ENCODE data around the gene GALP. TPM values are rescaled to one million over a fixed set of nuclear protein-coding genes. Genes with fewer than 3 reads are reported as not detected.
"Not testable (repeated sequence)": the region's sequence is repeated elsewhere in the genome, so short reads cannot be mapped to it uniquely, and the experiment has no call there.

Gene GALP
- total RNA-seq (not detected in 2 replicates), polyA plus RNA-seq (not detected in 2 replicates)

- H3K4me2 ChIP-seq; H3K36me3 ChIP-seq (replicated peaks; ENCODE audit: insufficient read depth, low read depth); H3K79me2 ChIP-seq; H3K9me2 ChIP-seq (replicated peaks; ENCODE audit: insufficient read depth); H3K27me3 ChIP-seq; H3K27ac ChIP-seq; H2AFZ ChIP-seq; H4K20me1 ChIP-seq (ENCODE audit: insufficient read depth, poor library complexity, severe bottlenecking); H3K4me1 ChIP-seq (ENCODE audit: insufficient read depth); H3K9me3 ChIP-seq (ENCODE audit: low read depth); H3K4me3 ChIP-seq; DNase-seq (ENCODE audit: low spot score): not testable (repeated sequence)
- WGBS (ENCODE audit: low lambda C conversion rate, missing lambda C conversion rate) = 59% methylated on average over 10 of the region's 15 CpGs
Observed at GRCh38 chr19:56175861-56176307, at the start of gene GALP. TSS of gene GALP (plus strand) at chr19:56176008. CDS start at chr19:56177109, 1,101 bp downstream.

- no peak overlapping the region for H3K4me3 ChIP-seq
- no peaks in the 10 kb centered on the region for H4K20me1 ChIP-seq (ENCODE audit: insufficient read depth, poor library complexity, severe bottlenecking)
- no peak overlapping the region for H2AFZ ChIP-seq
- H3K79me2 ChIP-seq = no peaks in the 10 kb centered on the region
- no peaks in the 10 kb centered on the region for H3K4me1 ChIP-seq (ENCODE audit: insufficient read depth)
- H3K27me3 ChIP-seq = no peaks in the 10 kb centered on the region
- H3K27ac ChIP-seq = no peak overlapping the region
- H3K9me2 ChIP-seq (replicated peaks; ENCODE audit: insufficient read depth) = no peaks in the 10 kb centered on the region
- no peaks in the 10 kb centered on the region for H3K9me3 ChIP-seq (ENCODE audit: low read depth)
- no peak for DNase-seq (ENCODE audit: low spot score)
- TF ChIP-seq EZH2phosphoT487 (IDR thresholded peaks at IDR 0.05; ENCODE audit: low read depth, severe bottlenecking, unreplicated experiment) (no peak), EZH2 (IDR thresholded peaks at IDR 0.05; ENCODE audit: borderline replicate concordance) (no peak)
- TF ChIP-seq, protein P1, sequence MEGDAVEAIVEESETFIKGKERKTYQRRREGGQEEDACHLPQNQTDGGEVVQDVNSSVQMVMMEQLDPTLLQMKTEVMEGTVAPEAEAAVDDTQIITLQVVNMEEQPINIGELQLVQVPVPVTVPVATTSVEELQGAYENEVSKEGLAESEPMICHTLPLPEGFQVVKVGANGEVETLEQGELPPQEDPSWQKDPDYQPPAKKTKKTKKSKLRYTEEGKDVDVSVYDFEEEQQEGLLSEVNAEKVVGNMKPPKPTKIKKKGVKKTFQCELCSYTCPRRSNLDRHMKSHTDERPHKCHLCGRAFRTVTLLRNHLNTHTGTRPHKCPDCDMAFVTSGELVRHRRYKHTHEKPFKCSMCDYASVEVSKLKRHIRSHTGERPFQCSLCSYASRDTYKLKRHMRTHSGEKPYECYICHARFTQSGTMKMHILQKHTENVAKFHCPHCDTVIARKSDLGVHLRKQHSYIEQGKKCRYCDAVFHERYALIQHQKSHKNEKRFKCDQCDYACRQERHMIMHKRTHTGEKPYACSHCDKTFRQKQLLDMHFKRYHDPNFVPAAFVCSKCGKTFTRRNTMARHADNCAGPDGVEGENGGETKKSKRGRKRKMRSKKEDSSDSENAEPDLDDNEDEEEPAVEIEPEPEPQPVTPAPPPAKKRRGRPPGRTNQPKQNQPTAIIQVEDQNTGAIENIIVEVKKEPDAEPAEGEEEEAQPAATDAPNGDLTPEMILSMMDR (IDR thresholded peaks at IDR 0.05; ENCODE audit: poor library complexity) = no peak
- H3K36me3 ChIP-seq (replicated peaks; ENCODE audit: insufficient read depth, low read depth) = no peaks in the 10 kb centered on the region
- no peak overlapping the region for H3K4me2 ChIP-seq
- WGBS (ENCODE audit: low lambda C conversion rate, missing lambda C conversion rate) = 92% methylated on average over 19 of the region's 19 CpGs
Observed at GRCh38 chr19:56126983-56127780, 48.6 kb upstream of the GALP start.

- 86% methylated on average over 7 of the region's 7 CpGs for WGBS (ENCODE audit: low lambda C conversion rate, missing lambda C conversion rate)
- Histone ChIP-seq H3K36me3 (replicated peaks; ENCODE audit: insufficient read depth, low read depth) (no peaks in the 10 kb centered on the region), H3K4me1 (ENCODE audit: insufficient read depth) (peaks cover 5% of the 10 kb centered on the region), H3K27me3 (no peaks in the 10 kb centered on the region), H2AFZ (no peak overlapping the region), H3K9me3 (ENCODE audit: low read depth) (no peaks in the 10 kb centered on the region), H3K27ac (no peak overlapping the region), H3K4me2 (no peak overlapping the region), H4K20me1 (ENCODE audit: insufficient read depth, poor library complexity, severe bottlenecking) (no peaks in the 10 kb centered on the region), H3K4me3 (no peak overlapping the region), H3K79me2 (no peaks in the 10 kb centered on the region), H3K9me2 (replicated peaks; ENCODE audit: insufficient read depth) (no peaks in the 10 kb centered on the region)
- TF ChIP-seq, protein P1 (IDR thresholded peaks at IDR 0.05; ENCODE audit: poor library complexity) = no peak
- no peak for TF ChIP-seq EZH2phosphoT487 (IDR thresholded peaks at IDR 0.05; ENCODE audit: low read depth, severe bottlenecking, unreplicated experiment)
- no peak for DNase-seq (ENCODE audit: low spot score)
Observed at GRCh38 chr19:56130006-56130405, 45.8 kb upstream of the GALP start.

DNA sequence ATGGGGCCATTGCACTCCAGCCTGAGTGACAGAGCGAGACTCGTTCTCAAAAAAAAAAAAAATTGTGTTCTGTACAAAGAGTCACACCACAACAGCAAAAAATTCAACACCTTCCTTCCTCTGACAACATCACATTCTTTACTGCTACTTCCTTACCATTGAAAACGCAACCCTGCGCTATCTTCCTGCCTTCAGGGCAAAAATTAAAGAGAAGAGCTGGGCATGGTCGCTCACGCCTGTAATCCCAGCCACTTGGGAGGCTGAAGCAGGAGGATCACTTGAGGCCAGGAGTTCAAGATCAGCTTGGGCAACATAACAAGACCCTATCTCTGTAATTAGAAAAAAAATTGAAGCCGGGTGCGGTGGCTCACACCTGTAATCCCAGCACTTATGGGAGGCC, 44.2 kb upstream of the GALP start:
- DNase-seq (ENCODE audit: low spot score) = no peak
- Histone ChIP-seq H3K4me1 (ENCODE audit: insufficient read depth) (peaks cover 9% of the 10 kb centered on the region), H3K36me3 (replicated peaks; ENCODE audit: insufficient read depth, low read depth) (no peaks in the 10 kb centered on the region), H3K4me2 (peak overlapping the region; percentile 41), H2AFZ (no peak overlapping the region), H3K4me3 (no peak overlapping the region), H3K27ac (peak overlapping the region; percentile 50), H4K20me1 (ENCODE audit: insufficient read depth, poor library complexity, severe bottlenecking) (no peaks in the 10 kb centered on the region), H3K79me2 (no peaks in the 10 kb centered on the region), H3K9me3 (ENCODE audit: low read depth) (no peaks in the 10 kb centered on the region), H3K27me3 (no peaks in the 10 kb centered on the region), H3K9me2 (replicated peaks; ENCODE audit: insufficient read depth) (no peaks in the 10 kb centered on the region)
- 94% methylated on average over 8 of the region's 8 CpGs for WGBS (ENCODE audit: low lambda C conversion rate, missing lambda C conversion rate)
- TF ChIP-seq, protein P1 (IDR thresholded peaks at IDR 0.05; ENCODE audit: poor library complexity) = no peak
- TF ChIP-seq EZH2phosphoT487 (IDR thresholded peaks at IDR 0.05; ENCODE audit: low read depth, severe bottlenecking, unreplicated experiment) (no peak), EZH2 (IDR thresholded peaks at IDR 0.05; ENCODE audit: borderline replicate concordance) (no peak)
